K562 (cell line): ENCODE measurements around the gene USP20. TPM values are rescaled to one million over a fixed set of nuclear protein-coding genes. Genes with fewer than 3 reads are reported as not detected.

Experiments
- ARNT ChIP-seq, 2 experiments: fragments of 450-650 bp; IDR thresholded peaks; 2 replicates each; pipeline ENCODE4 v1.6.1; 2016; ENCODE audit warnings: mild to moderate bottlenecking in 1 of 2
- CREB5 ChIP-seq: fragments of 250-450 bp; sonication (Bioruptor Pico); IDR thresholded peaks from 2 replicates; pipeline ENCODE4 v1.5.0; 2020; ENCODE audit warnings: mild to moderate bottlenecking
- FOS ChIP-seq: IDR thresholded peaks from 3 replicates; pipeline ENCODE4 v1.6.1; 2011; ENCODE audit not compliant: insufficient read length; ENCODE audit errors: extremely low read depth
- MGA ChIP-seq: fragments of 450-650 bp; IDR thresholded peaks from 2 replicates; pipeline ENCODE4 v1.6.1; 2016; ENCODE audit warnings: mild to moderate bottlenecking, moderate library complexity
- NR0B1 ChIP-seq: fragments of 450-650 bp; IDR thresholded peaks from one replicate; pipeline ENCODE4 v1.6.1; 2018; ENCODE audit warnings: mild to moderate bottlenecking, moderate library complexity; ENCODE audit not compliant: partially characterized antibody
- NR3C1 ChIP-seq: sonication (generic); formaldehyde crosslinking; IDR thresholded peaks from 2 replicates; pipeline ENCODE4 v1.8.1; 2022; ENCODE audit warnings: missing genetic modification reagents
- SNIP1 ChIP-seq: fragments of 450-650 bp; IDR thresholded peaks from 2 replicates; pipeline ENCODE4 v1.7.1; 2017; ENCODE audit warnings: low read depth, mild to moderate bottlenecking
- TAF15 ChIP-seq: fragments of 200-400 bp; formaldehyde crosslinking; IDR thresholded peaks from 2 replicates; pipeline ENCODE4 v1.6.1; 2017; ENCODE audit warnings: mild to moderate bottlenecking, low read depth, low read length, moderate library complexity
- TBP ChIP-seq: optimal IDR thresholded peaks from 2 replicates; pipeline ENCODE3; 2011; ENCODE audit warnings: low read depth, low read length, improper control_type of control experiment
- ZNF217 ChIP-seq: sonication (generic); formaldehyde crosslinking; IDR thresholded peaks from 2 replicates; pipeline ENCODE4 v1.8.0; 2022; ENCODE audit warnings: mild to moderate bottlenecking, missing genetic modification reagents
- ZNF277 ChIP-seq: fragments of 250-450 bp; sonication (Bioruptor Pico); IDR thresholded peaks from 2 replicates; pipeline ENCODE4 v1.8.0; 2022; ENCODE audit warnings: inconsistent platforms, mild to moderate bottlenecking, moderate library complexity, borderline replicate concordance
- ZZZ3 ChIP-seq: fragments of 450-650 bp; IDR thresholded peaks from 2 replicates; pipeline ENCODE4 v1.6.1; 2016; ENCODE audit warnings: antibody characterized with exemption, mild to moderate bottlenecking, moderate library complexity
- polyA plus RNA-seq, 8 experiments: library from polyadenylated mRNA; depleted of rRNA in 4 of 8; stranded (reverse) in 5 of 8; unstranded in 3 of 8; fragments of >200 nt; fragmentation: Nextera tagmentation in 2 of 8; fragmentation: Illumina TruSeq in 1 of 8; extraction: Ambion mirVana in 2 of 8; extraction: Trizol in 1 of 8; gene quantifications; 2 replicates each; pipeline versions ENCODE4 v1.2.1 to v1.2.3, GENCODE V29; 2011 to 2014; ENCODE audit warnings: inconsistent platforms in 1 of 8, missing spikeins in 1 of 8
- total RNA-seq, 7 experiments: library from RNA; depleted of rRNA in 6 of 7; stranded (reverse); fragments of >200 nt in 6 of 7; fragmentation: Illumina TruSeq in 2 of 7; extraction: Trizol in 2 of 7; gene quantifications; 2 replicates each; pipeline versions ENCODE4 v1.2.1 to v1.2.3, GENCODE V29; 2011 to 2021; ENCODE audit warnings: low replicate concordance in 1 of 7

The USP20 gene
- total and polyA plus RNA-seq, 9 of the 15 experiments (the other 6 are each of a cell fraction or from before 2014, with no cell fraction given) = 1.9 to 136 (median 49.1) TPM

- TF ChIP-seq ZNF277 (no peak), NR3C1 (CRISPR knock-in tag) (no peak), NR0B1 (no peak), ZZZ3 (no peak), ARNT (IDR thresholded peaks at IDR 0.05) (no peak), TAF15 (no peak), SNIP1 (no peak), TBP (no peak), CREB5 (CRISPR knock-in tag) (no peak), FOS (no peak), MGA (no peak), ZNF217 (CRISPR knock-in tag) (no peak)
These were observed 23.1 kb downstream of the USP20 start (continued) for GRCh38 chr9:129858167-129858962.
